ENCODE results near the gene IFI27.
"Not testable (repeated sequence)": the region's sequence is repeated elsewhere in the genome, so short reads cannot be mapped to it uniquely, and the experiment has no call there.

IFI27 gene

GRCh38 chr14:94143711-94144110, 33.2 kb downstream of the IFI27 start:
- Mint-ChIP-seq H3K4me3 (no peak overlapping the region), H3K36me3 (ENCODE audit: low read depth) (no peaks in the 10 kb centered on the region), H3K27me3 (no peaks in the 10 kb centered on the region)

GRCh38 chr14:94144765-94145164, 34.2 kb downstream of the IFI27 start:
- Mint-ChIP-seq H3K9me3 (no peaks in the 10 kb centered on the region), H3K4me3 (no peak overlapping the region), H3K36me3 (ENCODE audit: low read depth) (no peaks in the 10 kb centered on the region), H3K4me1 (ENCODE audit: low read depth) (peaks cover 10% of the 10 kb centered on the region), H3K27me3 (peaks cover 3% of the 10 kb centered on the region), H3K27ac (no peak overlapping the region)

More at GRCh38 chr14:94143711-94144110, 33.2 kb downstream of the IFI27 start:
- Mint-ChIP-seq H3K4me1 (ENCODE audit: low read depth) (peaks cover 10% of the 10 kb centered on the region), H3K9me3 (no peaks in the 10 kb centered on the region), H3K27ac (no peak overlapping the region)

DNA sequence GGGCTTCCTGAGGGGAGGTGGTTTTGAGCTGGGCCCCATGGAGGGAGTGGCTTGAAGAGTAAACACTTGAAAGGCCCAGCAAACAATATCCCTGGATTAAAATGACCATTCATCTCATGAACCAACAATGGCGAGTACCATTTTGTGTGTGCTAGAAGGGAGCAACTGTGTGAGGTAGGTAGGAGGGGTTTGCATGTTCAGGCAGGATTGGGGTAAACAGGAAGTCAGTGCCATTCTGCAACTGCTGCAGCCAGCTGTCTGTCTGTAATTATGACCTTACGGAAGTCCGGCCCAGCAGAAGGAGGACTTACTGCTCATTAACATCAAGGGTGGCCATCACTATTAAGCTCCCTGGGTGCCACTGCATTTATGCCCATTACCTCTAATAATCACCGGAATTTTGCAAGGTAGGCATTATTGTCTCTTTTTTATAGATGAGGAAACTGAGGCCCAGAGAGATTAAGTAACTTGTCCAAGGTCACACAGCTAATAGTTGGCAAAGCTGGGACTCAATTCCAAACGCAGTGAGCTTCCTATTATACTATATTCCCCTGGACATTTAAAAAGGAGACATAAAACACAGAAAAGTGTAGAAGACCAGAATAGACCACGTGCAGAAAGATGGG, 35.5 kb downstream of the IFI27 start:
- Mint-ChIP-seq H3K27me3 (peaks cover 6% of the 10 kb centered on the region), H3K27ac (no peak overlapping the region), H3K9me3 (no peaks in the 10 kb centered on the region), H3K4me1 (ENCODE audit: low read depth) (peaks cover 10% of the 10 kb centered on the region), H3K36me3 (ENCODE audit: low read depth) (no peaks in the 10 kb centered on the region), H3K4me3 (no peak overlapping the region)

- Mint-ChIP-seq H3K9me3 (no peaks in the 10 kb centered on the region), H3K36me3 (ENCODE audit: low read depth) (no peaks in the 10 kb centered on the region), H3K27me3 (peaks cover 16% of the 10 kb centered on the region), H3K4me3 (no peak overlapping the region), H3K27ac (no peak overlapping the region), H3K4me1 (ENCODE audit: low read depth) (peaks cover 4% of the 10 kb centered on the region)
These were observed 42.1 kb downstream of the IFI27 start for GRCh38 chr14:94152676-94153075.

- no peak overlapping the region for H3K4me3 Mint-ChIP-seq
- no peak overlapping the region for H3K27ac Mint-ChIP-seq
- peaks cover 15% of the 10 kb centered on the region for H3K4me1 Mint-ChIP-seq (ENCODE audit: low read depth)
- H3K27me3 Mint-ChIP-seq: peaks cover 16% of the 10 kb centered on the region
- H3K9me3 Mint-ChIP-seq: no peaks in the 10 kb centered on the region
- H3K36me3 Mint-ChIP-seq (ENCODE audit: low read depth): no peaks in the 10 kb centered on the region
These were observed 43.3 kb downstream of the IFI27 start for GRCh38 chr14:94153750-94154342.

- H3K27ac Mint-ChIP-seq; H3K4me3 Mint-ChIP-seq; H3K9me3 Mint-ChIP-seq; H3K36me3 Mint-ChIP-seq (ENCODE audit: low read depth): not testable (repeated sequence)
- H3K27me3 Mint-ChIP-seq: peaks cover 10% of the 10 kb centered on the region
- H3K4me1 Mint-ChIP-seq (ENCODE audit: low read depth): peaks cover 26% of the 10 kb centered on the region
These were observed 45.6 kb downstream of the IFI27 start for GRCh38 chr14:94156143-94156542.

DNA sequence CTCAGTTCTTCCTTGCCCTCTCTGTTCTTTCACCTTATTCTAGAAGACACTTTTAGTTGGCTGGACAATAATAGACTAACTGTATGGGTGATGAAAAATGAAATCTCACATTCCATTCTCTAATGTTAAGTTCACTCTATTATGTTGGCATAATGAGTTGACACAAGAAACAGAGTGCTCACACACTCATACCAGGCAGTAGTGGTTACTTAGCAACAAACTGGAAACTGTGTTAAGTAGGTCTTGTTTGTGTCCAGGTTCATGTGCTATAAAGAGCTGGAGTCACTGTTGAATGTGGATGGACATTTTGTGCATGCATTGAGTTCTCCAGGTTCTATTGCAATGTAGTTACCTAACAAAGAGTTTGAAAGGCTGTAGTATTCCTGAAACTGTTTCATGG, 46.7 kb downstream of the IFI27 start:
- H3K27me3 Mint-ChIP-seq: peaks cover 10% of the 10 kb centered on the region
- H3K9me3 Mint-ChIP-seq: no peaks in the 10 kb centered on the region

GRCh38 chr14:94158239-94158883, 47.8 kb downstream of the IFI27 start:
- Mint-ChIP-seq H3K27ac (no peak overlapping the region), H3K36me3 (ENCODE audit: low read depth) (no peaks in the 10 kb centered on the region), H3K4me3 (no peak overlapping the region), H3K4me1 (ENCODE audit: low read depth) (peaks cover 38% of the 10 kb centered on the region), H3K9me3 (no peaks in the 10 kb centered on the region), H3K27me3 (peaks cover 3% of the 10 kb centered on the region)

More for the DNA sequence above, 46.7 kb downstream of the IFI27 start:
- H3K4me1 Mint-ChIP-seq (ENCODE audit: low read depth): peaks cover 34% of the 10 kb centered on the region
- no peak overlapping the region for H3K4me3 Mint-ChIP-seq
- no peaks in the 10 kb centered on the region for H3K36me3 Mint-ChIP-seq (ENCODE audit: low read depth)
- H3K27ac Mint-ChIP-seq: no peak overlapping the region

- Mint-ChIP-seq H3K9me3 (no peaks in the 10 kb centered on the region), H3K27me3 (no peaks in the 10 kb centered on the region), H3K4me1 (ENCODE audit: low read depth) (peaks cover 58% of the 10 kb centered on the region), H3K36me3 (ENCODE audit: low read depth) (no peaks in the 10 kb centered on the region), H3K27ac (no peak overlapping the region), H3K4me3 (no peak overlapping the region)
These were observed 50.5 kb downstream of the IFI27 start for GRCh38 chr14:94161058-94161457.

- Mint-ChIP-seq H3K4me3 (no peak overlapping the region), H3K27me3 (no peaks in the 10 kb centered on the region), H3K9me3 (no peaks in the 10 kb centered on the region), H3K4me1 (ENCODE audit: low read depth) (peaks cover 58% of the 10 kb centered on the region), H3K27ac (no peak overlapping the region), H3K36me3 (ENCODE audit: low read depth) (no peaks in the 10 kb centered on the region)
These were observed 51.4 kb downstream of the IFI27 start for GRCh38 chr14:94161981-94162380.

- peaks cover 57% of the 10 kb centered on the region for H3K4me1 Mint-ChIP-seq (ENCODE audit: low read depth)
These were observed 51.9 kb downstream of the IFI27 start for GRCh38 chr14:94162466-94162865.

GRCh38 chr14:94163796-94164195, 53.3 kb downstream of the IFI27 start:
- Mint-ChIP-seq H3K4me1 (ENCODE audit: low read depth) (peaks cover 44% of the 10 kb centered on the region), H3K9me3 (no peaks in the 10 kb centered on the region), H3K4me3 (no peak overlapping the region), H3K27me3 (no peaks in the 10 kb centered on the region), H3K36me3 (ENCODE audit: low read depth) (no peaks in the 10 kb centered on the region), H3K27ac (no peak overlapping the region)

More at GRCh38 chr14:94162466-94162865, 51.9 kb downstream of the IFI27 start:
- H3K27me3 Mint-ChIP-seq: no peaks in the 10 kb centered on the region
- H3K4me3 Mint-ChIP-seq: no peak overlapping the region
- no peaks in the 10 kb centered on the region for H3K9me3 Mint-ChIP-seq
- H3K27ac Mint-ChIP-seq: no peak overlapping the region
- H3K36me3 Mint-ChIP-seq (ENCODE audit: low read depth): no peaks in the 10 kb centered on the region

DNA sequence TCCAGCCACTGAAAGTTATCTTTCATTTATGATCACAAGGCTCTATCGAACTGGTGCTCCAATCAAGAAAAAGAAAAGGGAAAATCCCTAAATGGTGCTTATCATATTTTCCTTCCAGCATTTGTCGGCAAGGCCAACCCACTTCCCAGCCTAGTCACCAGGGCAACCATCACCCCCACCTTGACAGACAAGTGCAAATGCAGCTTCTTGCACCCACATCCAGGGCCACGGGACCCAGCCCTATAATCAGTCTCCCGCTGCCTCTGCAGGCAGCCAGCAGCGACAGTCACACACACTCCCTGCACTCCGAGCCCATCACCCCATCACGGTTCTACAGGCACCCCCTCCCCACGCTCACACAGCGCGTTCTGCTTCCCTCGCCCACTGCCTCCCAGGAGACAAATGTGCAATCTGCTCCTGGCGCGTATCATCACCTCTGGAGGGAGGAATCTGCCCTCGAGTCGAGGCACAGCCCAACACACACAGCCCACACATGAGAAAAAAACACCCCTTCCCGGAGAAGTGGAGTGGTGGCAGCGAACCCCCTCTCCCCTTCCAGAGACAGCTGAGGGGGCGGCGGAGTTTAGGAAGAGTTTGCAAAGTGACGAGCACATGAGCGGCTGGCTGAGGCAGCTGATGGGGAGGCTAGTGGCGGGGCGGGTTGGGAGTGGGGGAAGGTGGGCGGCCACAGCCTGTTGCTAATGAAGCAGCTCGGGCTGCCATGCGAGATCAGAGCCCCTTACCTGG, 54.3 kb downstream of the IFI27 start:
- Mint-ChIP-seq H3K9me3 (no peaks in the 10 kb centered on the region), H3K27ac (no peak overlapping the region), H3K36me3 (ENCODE audit: low read depth) (no peaks in the 10 kb centered on the region), H3K4me3 (no peak overlapping the region), H3K4me1 (ENCODE audit: low read depth) (peaks cover 43% of the 10 kb centered on the region), H3K27me3 (no peaks in the 10 kb centered on the region)

DNA sequence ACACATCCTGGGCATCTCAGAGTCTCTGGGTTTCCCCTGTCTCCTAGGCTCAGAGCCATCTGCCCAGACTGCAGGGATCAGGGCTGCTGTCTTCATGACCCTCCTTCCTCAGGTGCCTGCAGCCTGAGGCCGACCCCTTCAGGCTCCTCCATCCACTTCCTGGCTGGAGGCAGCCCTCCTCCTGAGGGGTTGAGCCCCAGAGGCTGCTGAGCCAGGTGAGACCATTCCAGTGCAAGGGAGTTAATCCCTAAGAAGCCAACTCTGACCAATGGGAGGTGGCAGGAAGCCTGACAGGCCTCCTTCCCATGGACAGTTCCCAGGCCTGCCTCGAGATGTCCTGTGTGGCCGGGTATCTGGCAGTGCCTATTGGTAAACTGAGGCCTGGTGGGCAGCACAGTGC, 55.2 kb downstream of the IFI27 start:
- Mint-ChIP-seq H3K4me1 (ENCODE audit: low read depth) (peaks cover 36% of the 10 kb centered on the region), H3K4me3 (no peak overlapping the region), H3K36me3 (ENCODE audit: low read depth) (no peaks in the 10 kb centered on the region), H3K27me3 (no peaks in the 10 kb centered on the region), H3K27ac (no peak overlapping the region), H3K9me3 (no peaks in the 10 kb centered on the region)

All from stimulated activated naive CD8-positive, alpha-beta T cell treated with anti-CD3 and anti-CD28 coated beads, Interleukin-15, Interleukin-2, amounts not matched to agents 100 ng/mL and 50 ng/mL, for 24 hours (primary cell).